Stimulated activated CD8-positive, alpha-beta memory T cell treated with anti-CD3 and anti-CD28 coated beads, Interleukin-12 subunit alpha, Interleukin-12 subunit beta, amount 100 ng/mL, for 4 hours (primary cell): ENCODE results near the gene NAALADL1.

ENCODE experiments used
- DNase-seq: peaks from one replicate; pipeline ENCODE4 v3.0.0-alpha.2; 2020; ENCODE audit warnings: low read depth

NAALADL1 gene

GRCh38 chr11:65058419-65059054 lies at the start of gene NAALADL1:
Gene NAALADL1 (minus strand): TSS chr11:65058553. CDS start chr11:65058521, 32 bp downstream.
- no peak for DNase-seq

DNA sequence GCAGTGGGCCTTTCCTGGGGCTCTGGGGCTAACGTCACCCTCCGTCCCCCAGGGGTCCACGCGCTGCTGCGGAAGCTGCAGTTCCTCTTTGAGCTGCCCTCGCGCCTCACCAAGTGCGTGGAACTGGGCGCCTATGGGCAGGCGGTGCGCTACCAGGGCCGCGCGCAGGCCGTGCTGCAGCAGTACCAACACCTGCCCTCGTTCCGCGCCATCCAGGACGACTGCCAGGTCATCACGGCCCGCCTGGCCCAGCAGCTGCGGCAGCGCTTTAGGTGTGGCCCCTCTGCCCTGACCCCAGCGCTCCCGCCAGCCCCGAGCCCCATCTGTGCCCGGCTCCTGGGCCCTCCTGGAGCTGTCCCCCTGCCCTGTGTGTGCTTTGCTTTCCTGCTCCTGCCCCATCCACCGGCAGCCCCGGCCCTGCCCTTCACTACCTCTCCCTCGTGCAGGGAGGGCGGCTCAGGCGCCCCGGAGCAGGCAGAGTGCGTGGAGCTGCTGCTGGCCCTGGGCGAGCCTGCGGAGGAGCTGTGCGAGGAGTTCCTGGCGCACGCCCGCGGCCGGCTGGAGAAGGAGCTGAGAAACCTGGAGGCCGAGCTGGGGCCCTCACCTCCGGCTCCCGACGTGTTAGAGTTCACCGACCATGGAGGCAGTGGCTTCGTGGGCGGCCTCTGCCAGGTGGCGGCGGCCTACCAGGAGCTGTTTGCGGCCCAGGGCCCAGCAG lies 49.6 kb upstream of the NAALADL1 start:
- no peak for DNase-seq

DNA sequence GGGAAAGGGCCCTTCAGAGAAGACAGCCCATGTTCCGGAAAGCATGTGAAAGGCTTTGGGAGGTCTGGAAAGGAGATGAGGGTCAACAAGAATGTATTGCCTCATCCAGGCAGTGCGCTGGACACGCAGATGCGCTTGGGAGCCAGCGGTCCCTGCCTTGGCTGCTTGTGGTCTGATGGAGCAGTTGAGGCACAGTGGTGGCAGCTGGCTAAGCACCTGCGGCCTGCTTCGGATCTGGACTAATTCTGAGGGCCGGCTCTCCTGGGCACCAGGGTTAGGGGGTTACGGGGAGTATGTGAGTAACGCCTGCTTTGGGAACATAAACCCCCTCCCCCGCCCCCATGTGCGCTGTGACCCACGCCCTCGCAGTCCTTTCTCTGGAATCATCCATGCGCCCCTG lies 48.7 kb upstream of the NAALADL1 start:
- no peak for DNase-seq

DNA sequence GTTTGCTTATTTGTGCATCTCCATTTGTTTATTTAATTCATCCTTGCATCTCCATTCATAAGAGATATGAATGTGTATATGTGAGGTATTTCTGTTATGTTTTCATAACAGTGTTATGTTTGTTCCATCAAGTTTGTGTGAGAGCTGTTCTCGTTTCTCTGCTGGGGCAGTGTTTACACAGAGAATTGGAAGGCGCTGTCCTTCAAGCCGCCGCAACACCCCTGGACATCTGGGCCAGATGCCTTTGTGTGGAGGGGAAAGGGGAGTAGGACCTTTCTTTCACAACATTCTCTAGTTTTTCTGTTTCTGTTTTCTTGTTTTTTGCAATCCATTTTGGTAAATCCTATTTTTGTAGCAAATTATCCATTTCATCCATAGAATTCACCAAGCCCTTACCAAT lies 46.3 kb upstream of the NAALADL1 start:
- DNase-seq = no peak

DNA sequence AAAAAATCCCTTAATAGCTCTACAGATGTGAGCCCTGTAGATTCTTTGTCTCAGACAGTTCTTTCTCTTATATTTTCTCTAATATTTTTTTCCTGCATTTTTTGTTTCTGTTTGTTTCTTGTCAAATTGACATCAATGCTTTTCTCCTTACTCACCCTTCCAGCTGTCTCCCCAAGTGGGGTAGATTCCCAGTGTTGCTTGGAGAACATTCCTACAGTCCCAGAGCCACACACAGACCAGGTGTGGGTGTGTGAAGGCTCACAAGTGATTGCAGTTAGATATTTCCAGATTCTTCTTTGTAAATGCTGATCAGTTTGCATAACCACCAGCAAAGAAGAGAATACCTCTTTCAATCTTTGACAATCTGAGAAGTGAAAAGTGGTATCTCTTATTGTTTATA lies 45.1 kb upstream of the NAALADL1 start:
- no peak for DNase-seq

- DNase-seq = no peak
These were observed 44.1 kb upstream of the NAALADL1 start for GRCh38 chr11:65102142-65103095.

DNA sequence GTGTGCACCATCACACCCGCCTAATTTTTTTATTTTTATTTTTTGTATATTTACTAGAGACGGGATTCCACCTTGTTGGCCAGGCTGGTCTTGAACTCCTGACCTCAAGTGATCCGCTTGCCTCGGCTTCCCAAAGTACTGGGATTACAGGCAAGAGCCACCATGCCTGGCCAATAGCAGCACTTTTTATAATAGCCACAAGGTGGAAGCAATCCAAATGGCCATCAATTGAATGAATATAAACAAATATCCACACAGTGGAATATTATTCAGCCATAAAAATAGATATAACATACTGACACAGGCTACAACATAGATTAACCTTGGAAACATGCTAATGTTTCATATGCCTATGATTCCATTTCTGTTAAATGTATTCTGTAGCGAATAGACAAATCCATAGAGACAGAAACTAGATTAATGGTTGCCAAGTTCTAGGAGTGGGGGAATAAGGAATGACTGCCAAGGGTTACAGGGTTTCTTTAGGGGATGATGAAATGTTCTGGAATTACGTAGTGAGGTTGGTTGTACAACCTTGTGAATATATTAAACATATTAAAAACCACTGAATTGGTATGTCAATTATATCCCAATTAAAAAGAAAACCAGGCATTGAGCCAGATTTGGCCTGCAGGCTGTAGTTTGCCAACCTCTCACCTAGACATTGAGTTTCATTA lies 42.5 kb upstream of the NAALADL1 start:
- DNase-seq = no peak

- no peak for DNase-seq
These were observed 38.6 kb upstream of the NAALADL1 start for GRCh38 chr11:65096926-65097325.

DNA sequence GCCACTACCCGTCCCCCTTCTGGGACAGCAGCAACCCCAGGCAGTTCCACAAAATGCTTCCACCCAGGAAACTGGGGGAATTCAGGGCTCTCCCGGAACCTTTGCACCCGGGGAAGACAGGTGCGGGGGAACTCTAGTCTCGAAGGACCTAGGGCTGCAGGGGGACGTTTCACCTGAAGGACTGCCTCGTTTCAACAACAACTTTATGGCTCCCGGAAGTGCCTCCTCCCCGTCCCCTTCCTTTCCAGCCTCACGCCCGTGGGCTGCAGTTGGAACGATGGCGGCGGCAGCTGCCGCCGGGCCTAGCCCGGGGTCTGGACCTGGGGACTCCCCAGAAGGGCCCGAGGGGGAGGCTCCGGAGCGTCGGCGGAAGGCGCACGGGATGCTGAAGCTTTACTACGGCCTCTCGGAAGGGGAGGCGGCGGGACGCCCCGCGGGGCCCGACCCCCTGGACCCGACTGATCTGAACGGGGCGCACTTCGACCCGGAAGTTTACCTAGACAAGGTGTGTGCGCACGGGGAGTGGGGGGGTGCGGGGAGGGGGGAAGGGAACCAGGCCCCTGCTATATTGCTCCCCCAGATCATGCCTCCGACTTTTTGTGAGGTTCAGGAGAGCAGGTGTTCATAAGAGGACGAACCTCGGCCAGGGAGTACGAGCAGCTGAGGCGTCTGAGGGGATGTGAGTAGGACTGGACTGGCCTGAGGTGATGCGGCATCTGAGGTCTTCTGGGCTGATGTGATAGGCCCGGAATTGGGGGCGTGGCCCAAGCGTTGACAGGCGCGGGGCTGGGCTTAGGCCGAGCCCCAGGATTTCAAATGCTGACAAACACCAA lies 37.8 kb upstream of the NAALADL1 start, which contains the start of gene VPS51:
VPS51 (plus strand) TSS at position 241 of the 833 bp plus-strand sequence; CDS start at position 278, 37 bp downstream.
- peak; percentile 67 for DNase-seq

GRCh38 chr11:65095427-65095826 lies 37.1 kb upstream of the NAALADL1 start:
- no peak for DNase-seq

DNA sequence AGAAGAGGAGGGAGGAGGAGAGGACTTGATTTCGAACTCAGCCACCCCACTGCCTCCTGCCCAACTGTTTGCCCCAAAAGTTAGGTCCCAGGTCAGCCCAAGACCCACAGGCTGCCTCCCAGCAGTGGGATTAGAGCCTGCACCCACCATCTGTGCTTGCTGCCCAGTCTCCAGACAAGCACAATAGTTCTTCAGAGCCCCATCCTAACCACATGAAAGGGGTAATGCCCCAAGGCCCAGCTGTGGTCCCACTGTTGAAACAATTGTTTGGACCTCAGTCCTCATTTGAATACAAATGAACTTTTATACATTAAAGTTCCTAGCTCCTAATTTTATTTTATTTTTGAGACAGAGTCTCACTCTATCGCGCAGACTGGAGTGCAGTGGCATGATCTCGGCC lies 32.3 kb upstream of the NAALADL1 start:
- DNase-seq = no peak

- DNase-seq = no peak
These were observed 31.3 kb upstream of the NAALADL1 start for GRCh38 chr11:65089621-65090020.

DNA sequence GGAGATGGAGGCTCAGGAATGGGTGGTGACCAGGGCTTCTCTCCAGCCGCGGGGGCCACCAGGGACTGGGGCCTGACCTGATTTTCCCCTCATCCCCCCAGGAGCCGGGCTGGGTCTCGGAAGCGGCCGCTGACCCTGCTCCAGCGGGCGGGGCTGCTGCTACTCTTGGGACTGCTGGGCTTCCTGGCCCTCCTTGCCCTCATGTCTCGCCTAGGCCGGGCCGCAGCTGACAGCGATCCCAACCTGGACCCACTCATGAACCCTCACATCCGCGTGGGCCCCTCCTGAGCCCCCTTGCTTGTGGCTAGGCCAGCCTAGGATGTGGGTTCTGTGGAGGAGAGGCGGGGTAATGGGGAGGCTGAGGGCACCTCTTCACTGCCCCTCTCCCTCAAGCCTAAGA lies 29.5 kb upstream of the NAALADL1 start:
- no peak for DNase-seq

- no peak for DNase-seq
These were observed 28.9 kb upstream of the NAALADL1 start for GRCh38 chr11:65087216-65087615.

- no peak for DNase-seq
These were observed 28.5 kb upstream of the NAALADL1 start for GRCh38 chr11:65086809-65087208.

DNA sequence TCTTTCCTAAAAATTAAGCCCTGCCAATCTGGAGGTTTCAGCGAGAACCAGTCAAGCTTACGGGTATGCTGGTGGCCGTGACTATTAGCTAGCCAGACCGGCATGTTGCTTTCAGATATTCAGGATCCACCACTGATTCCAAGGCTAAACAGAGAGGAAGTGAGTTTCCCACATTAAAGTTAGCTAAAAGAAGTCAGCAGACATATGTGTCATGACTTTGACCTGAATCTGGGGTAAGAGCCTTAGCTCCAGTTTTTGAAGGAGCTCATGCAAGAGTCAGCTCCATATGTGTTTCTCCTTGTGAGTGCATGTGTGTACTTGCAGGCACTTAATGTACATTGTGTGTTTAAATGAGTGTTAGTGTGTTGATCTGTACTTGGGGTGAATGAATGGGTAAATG lies 27.1 kb upstream of the NAALADL1 start:
- DNase-seq = no peak

DNA sequence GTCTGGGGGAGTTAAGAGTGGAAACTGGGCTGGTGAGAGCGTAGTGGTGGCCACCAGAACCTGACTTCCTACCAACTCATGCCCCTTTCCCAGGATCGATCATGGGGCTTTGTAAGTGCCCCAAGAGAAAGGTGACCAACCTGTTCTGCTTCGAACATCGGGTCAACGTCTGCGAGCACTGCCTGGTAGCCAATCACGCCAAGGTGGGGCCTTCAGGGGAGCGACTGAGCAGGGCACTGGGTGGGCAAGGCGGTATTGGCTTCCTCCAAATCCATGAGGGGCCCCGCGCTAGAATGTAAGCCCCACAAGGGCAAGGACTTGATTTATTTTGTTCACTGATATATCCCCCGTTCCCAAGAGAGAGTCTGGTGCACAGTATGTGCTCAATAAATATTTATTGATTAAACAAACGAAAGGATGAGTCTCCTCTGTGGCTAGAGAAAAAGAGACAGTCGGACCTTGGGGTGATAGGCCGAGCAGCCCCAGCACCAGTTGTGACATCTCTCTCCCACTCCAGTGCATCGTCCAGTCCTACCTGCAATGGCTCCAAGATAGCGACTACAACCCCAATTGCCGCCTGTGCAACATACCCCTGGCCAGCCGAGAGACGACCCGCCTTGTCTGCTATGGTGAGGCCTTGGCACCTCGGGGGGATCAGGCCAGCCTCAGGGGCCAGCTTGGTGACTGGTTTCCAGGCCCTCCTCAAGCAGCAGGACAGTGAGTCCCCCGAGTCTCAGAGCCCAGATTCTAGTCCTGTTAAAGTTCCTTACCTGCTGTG lies 26.4 kb upstream of the NAALADL1 start:
- DNase-seq = no peak

DNA sequence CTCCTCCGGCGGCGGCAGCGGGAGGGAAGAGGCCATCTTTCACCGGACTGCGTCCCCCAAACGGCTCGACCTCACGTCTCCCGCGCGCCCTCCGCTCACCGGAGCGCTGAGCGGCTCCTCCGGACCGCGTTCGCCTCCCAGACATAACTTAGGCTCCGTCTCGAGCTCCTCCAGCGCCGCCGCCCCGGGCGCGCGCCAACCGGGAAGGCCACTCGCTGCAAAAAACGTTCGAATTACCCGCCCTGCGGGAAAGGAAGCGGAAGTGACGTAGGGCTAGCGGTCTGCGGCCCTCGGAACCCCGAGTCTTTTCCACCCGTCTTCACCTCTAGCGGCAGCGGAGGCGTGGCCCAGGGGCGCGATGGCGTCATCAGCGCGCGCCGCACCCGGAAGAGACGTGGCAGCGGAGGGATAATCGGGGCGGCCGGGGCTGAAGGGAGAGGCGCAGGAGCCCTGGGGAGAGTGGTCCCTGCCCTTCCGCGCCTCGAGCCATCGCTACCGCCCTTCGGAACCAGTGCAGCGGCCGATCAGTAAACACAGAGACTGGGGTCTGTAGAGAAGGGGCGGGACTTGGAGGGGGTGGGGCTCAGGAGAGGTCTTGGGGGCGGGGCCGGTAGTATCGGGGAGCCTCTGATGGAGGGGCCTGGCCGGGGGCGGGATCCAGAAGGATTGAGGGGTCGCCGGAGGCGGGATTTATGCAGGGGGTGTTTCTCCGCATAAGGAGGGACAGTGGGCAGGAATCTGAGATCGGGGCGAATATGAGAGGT lies 25.7 kb upstream of the NAALADL1 start, which contains the start of the genes CDCA5 and ZFPL1:
CDCA5 (minus strand) TSS at position 207 of the 764 bp plus-strand sequence; CDS start at position 145, 62 bp downstream.
ZFPL1 (plus strand) TSS at position 389 of the 764 bp plus-strand sequence. CDS start 477 bp downstream, outside the sequence.
- peak; percentile 96 for DNase-seq
